ENCODE measurements around the gene PGM2L1.
"Not testable (repeated sequence)": the region's sequence is repeated elsewhere in the genome, so short reads cannot be mapped to it uniquely, and the experiment has no call there.

PGM2L1 gene

DNA sequence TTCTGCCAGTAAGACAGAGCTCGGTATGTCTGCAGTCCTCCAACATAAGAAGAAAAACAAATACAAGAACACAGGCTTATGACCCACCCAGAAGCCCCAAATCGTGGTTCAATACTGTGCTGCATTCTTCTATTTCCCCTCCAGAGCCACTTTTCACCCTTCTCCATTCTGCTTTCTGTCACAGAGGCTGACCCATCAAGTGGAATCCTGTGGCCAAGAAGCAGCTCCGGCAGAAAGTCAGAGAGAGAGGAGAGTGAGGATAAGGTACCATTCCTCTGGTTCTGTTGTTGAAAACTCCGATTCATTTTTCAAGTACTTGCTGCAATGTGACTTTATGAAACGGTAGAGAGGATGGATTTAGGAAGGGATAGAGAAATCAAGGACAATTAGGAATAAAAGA is 30.4 kb downstream of the PGM2L1 start:
- FAIRE-seq (no peak), DNase-seq (ENCODE audit: insufficient read length) (no peak)
- TF ChIP-seq POLR2AphosphoS5 (IDR thresholded peaks at IDR 0.05; ENCODE audit: low read depth, low read length) (no peak), TAF1 (IDR thresholded peaks at IDR 0.05; ENCODE audit: borderline replicate concordance, low read depth, low read length) (no peak)

DNA sequence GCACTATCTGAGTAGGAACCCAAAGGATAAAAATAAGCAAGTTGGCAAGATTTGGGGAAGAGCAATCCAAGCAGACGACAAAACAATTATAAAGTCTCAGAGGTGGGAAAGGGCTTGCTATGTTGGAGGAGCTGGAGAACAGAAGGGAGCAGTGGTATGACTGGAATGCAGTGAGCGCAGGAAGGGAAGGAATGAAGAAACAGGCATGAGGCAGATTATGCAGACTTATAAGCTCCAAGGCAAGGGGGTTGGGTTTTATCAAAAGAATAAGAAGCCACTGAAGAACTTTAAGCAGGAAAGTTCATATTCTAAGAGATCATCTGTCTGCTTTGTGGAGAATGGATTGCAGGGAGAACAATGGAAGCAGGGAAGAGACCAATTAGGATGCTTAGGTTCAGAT is 31.7 kb downstream of the PGM2L1 start:
- TF ChIP-seq POLR2A (IDR thresholded peaks at IDR 0.05; ENCODE audit: low read depth, low read length) (no peak), POLR2AphosphoS5 (IDR thresholded peaks at IDR 0.05; ENCODE audit: low read depth, low read length) (no peak), TAF1 (IDR thresholded peaks at IDR 0.05; ENCODE audit: borderline replicate concordance, low read depth, low read length) (no peak)
- FAIRE-seq, result no peak
- no peak for DNase-seq (ENCODE audit: insufficient read length)

DNA sequence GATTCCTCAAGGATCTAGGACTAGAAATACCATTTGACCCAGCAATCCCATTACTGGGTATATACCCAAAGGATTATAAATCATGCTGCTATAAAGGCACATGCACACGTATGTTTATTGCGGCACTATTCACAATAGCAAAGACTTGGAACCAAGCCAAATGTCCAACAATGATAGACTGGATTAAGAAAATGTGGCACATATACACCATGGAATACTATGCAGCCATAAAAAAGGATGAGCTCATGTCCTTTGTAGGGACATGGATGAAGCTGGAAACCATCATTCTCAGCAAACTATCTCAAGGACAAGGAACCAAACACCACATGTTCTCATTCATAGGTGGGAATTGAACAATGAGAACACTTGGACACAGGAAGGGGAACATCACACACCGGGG is 32.4 kb downstream of the PGM2L1 start:
- FAIRE-seq; DNase-seq (ENCODE audit: insufficient read length): not testable (repeated sequence)

DNA sequence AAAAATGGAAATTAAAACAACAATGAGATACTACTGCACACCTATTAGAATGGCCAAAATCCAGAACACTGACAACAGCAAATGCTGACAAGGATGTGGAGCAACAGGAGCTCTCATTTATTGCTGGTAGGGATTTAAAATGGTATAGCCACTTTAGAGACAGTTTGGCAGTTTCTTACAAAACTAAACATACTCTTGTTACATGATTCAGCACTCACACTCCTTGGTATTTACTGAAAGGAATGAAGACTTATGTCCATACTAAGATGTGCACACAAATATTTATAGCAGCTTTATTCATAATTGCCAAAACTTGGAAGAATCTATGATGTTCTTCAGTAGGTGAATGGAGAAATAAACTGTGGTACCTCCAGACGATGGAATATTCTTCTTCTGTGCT is 40.8 kb downstream of the PGM2L1 start:
- DNase-seq (ENCODE audit: insufficient read length) (no peak), FAIRE-seq (no peak)
- TF ChIP-seq POLR2A (IDR thresholded peaks at IDR 0.05; ENCODE audit: low read depth, low read length) (no peak), POLR2AphosphoS5 (IDR thresholded peaks at IDR 0.05; ENCODE audit: low read depth, low read length) (no peak), TAF1 (IDR thresholded peaks at IDR 0.05; ENCODE audit: borderline replicate concordance, low read depth, low read length) (no peak)

DNA sequence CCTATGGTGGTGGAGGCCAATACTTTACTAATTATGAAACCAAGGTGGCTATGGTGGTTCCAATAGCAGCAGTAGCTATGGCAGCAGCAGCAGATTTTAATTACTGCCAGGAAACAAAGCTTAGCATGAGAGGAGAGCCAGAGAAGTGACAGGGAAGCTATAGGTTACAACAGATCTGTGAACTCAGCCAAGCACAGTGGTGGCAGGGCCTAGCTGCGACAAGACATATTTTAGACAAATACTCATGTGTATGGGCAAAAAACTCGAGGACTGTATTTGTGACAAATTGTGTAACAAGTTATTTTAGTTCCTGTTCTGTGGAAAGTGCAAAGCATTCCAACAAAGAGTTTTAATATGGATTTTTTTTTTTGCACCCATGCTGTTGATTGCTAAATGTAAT is 42.6 kb downstream of the PGM2L1 start:
- no peak for TF ChIP-seq POLR2A (IDR thresholded peaks at IDR 0.05; ENCODE audit: low read depth, low read length)
- TF ChIP-seq TAF1 (IDR thresholded peaks at IDR 0.05; ENCODE audit: borderline replicate concordance, low read depth, low read length), result no peak

DNA sequence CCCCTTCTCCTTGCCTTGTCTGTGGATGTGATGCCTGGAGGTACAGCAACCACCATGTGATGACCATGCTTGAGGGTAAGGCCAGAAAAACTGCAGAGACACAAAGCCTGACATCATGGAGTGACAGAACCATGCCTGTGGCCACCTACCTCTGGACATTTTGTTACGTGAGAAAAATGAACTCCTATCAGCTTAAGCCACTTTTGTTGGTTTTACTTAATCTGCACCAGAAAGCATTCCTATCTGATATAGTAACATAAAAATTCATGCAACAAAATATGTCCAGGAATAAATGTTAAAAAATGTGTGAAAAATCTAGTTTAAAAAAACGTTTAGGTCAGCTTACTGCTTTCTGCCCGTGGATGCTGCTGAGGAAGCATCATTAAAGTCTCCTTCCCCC is 44.2 kb downstream of the PGM2L1 start:
- FAIRE-seq (no peak), DNase-seq (ENCODE audit: insufficient read length) (no peak)
- TF ChIP-seq TAF1 (IDR thresholded peaks at IDR 0.05; ENCODE audit: borderline replicate concordance, low read depth, low read length) (no peak), POLR2AphosphoS5 (IDR thresholded peaks at IDR 0.05; ENCODE audit: low read depth, low read length) (no peak), POLR2A (IDR thresholded peaks at IDR 0.05; ENCODE audit: low read depth, low read length) (no peak)

More for the DNA sequence above, 42.6 kb downstream of the PGM2L1 start:
- FAIRE-seq (no peak), DNase-seq (ENCODE audit: insufficient read length) (no peak)

DNA sequence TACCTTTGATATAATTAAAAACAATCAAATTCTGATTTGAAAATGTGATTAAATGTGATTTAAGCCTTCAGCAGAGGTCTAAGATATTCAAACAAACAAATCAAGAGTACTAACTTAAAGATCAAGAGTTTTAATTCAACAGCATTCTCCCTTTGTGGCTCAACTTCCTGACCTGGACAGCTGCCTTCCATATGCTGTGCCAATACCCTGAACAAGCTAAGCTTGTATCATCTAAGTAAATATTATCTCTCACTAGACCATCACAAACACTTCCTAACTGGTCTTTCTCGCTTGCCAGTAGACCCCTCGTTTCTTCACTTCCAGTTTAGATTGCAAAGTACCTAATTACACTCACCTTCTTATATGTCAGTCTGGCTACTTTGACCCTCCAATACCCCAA is 50.9 kb downstream of the PGM2L1 start:
- TF ChIP-seq POLR2A (IDR thresholded peaks at IDR 0.05; ENCODE audit: low read depth, low read length) (no peak), POLR2AphosphoS5 (IDR thresholded peaks at IDR 0.05; ENCODE audit: low read depth, low read length) (no peak), TAF1 (IDR thresholded peaks at IDR 0.05; ENCODE audit: borderline replicate concordance, low read depth, low read length) (no peak)
- DNase-seq (ENCODE audit: insufficient read length), result no peak
- no peak for FAIRE-seq

DNA sequence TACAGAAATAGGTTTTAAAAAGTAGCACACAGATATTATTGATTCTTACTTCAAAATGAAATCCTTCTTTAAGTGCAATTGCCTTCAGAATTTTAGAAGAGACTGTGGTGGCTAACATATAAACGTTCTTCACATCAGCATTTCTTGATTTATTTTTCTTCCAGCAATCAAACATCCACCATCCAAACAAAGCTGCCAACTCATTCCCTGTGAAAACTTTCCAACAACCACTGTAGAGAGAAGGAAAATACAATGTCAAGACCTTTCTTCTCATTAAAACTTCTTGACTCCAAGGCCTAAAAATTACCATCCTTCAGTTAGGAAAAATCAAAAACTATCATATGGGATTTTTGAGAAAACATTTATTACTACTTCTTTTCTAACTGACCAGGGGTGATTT is 52.8 kb downstream of the PGM2L1 start:
- no peak for FAIRE-seq
- TF ChIP-seq POLR2AphosphoS5 (IDR thresholded peaks at IDR 0.05; ENCODE audit: low read depth, low read length) (no peak), POLR2A (IDR thresholded peaks at IDR 0.05; ENCODE audit: low read depth, low read length) (no peak), TAF1 (IDR thresholded peaks at IDR 0.05; ENCODE audit: borderline replicate concordance, low read depth, low read length) (no peak)
- no peak for DNase-seq (ENCODE audit: insufficient read length)

DNA sequence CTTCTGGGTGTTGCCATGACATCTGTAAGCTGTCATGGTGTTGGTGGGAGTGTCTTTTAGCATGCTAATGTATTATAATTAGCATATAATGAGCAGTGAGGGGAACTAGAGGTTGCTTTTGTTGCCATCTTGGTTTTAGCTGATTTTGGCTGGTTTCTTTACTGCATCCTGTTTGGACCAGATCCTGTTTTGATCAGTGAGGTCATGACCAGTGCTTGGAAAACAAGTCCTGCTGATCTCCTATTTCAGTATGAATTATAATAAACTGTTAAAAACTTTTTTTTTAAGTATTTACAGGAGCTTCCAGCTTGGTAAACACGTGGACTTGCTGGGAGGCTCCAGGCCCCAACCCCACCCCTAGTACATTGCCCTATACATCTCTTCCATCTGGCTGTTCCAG is 56.3 kb downstream of the PGM2L1 start:
- FAIRE-seq (no peak), DNase-seq (ENCODE audit: insufficient read length) (no peak)
- TF ChIP-seq TAF1 (IDR thresholded peaks at IDR 0.05; ENCODE audit: borderline replicate concordance, low read depth, low read length), result no peak
- no peak for TF ChIP-seq POLR2A (IDR thresholded peaks at IDR 0.05; ENCODE audit: low read depth, low read length)
- no peak for TF ChIP-seq POLR2AphosphoS5 (IDR thresholded peaks at IDR 0.05; ENCODE audit: low read depth, low read length)

DNA sequence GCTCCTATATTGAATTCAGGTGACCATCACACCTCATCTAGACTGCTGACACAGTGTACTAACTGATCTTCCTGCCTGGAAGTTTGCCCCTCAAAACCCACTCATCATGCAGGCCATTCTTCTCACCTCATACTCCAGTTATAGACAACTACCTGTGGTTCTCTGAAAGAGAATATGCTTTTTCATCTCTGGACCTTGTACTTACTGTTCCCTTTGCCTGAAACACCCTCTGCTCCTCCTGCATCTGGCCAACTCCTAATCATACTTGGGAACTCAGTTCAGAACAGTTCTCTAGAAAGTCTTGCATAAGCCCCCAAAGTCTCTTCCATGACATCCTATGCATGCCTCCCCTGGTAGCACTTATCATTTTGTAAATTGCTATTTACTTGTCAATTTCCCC is 58.6 kb downstream of the PGM2L1 start:
- TF ChIP-seq POLR2A (IDR thresholded peaks at IDR 0.05; ENCODE audit: low read depth, low read length) (no peak), TAF1 (IDR thresholded peaks at IDR 0.05; ENCODE audit: borderline replicate concordance, low read depth, low read length) (no peak), POLR2AphosphoS5 (IDR thresholded peaks at IDR 0.05; ENCODE audit: low read depth, low read length) (no peak)
- FAIRE-seq (no peak), DNase-seq (ENCODE audit: insufficient read length) (no peak)

DNA sequence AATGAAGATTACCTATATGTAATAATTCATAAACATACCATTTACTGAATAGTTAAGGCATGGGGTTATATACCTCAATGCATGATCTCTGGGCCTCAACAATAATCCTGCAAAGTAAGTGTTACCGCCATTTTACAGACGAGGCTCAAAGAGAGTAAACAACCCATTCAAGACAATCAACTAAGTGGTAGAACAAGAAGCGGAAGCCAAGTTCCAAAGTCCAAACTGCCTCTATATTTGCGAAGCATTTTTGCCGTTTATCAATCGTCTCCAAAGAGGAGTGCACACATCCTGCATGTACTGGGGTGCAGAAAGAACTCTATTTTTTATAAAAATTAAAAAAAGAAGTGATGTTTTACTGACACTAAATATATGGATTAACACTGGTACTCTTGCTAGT is 59.3 kb downstream of the PGM2L1 start:
- no peak for DNase-seq (ENCODE audit: insufficient read length)
- no peak for TF ChIP-seq POLR2AphosphoS5 (IDR thresholded peaks at IDR 0.05; ENCODE audit: low read depth, low read length)
- no peak for TF ChIP-seq TAF1 (IDR thresholded peaks at IDR 0.05; ENCODE audit: borderline replicate concordance, low read depth, low read length)
- TF ChIP-seq POLR2A (IDR thresholded peaks at IDR 0.05; ENCODE audit: low read depth, low read length), result no peak
- no peak for FAIRE-seq

DNA sequence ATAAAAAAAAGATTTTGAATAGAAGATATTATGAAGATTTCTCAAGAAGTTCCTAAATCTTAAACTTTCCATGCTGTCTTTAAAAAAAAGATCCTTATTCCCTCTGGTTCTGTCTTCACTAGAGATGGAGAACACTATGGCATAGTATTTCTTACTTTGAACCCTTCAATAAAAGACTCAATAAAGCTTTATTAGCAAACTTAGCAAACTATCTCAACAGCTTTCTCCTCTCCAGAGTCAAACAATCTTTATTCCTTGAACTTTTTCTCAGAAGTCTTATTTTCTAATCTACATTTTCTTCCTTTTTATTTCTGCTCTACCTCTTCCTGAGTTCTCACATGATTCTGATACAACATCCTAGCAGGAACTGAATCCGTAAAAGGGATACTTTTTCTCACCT is 65.0 kb downstream of the PGM2L1 start:
- no peak for TF ChIP-seq TAF1 (IDR thresholded peaks at IDR 0.05; ENCODE audit: borderline replicate concordance, low read depth, low read length)
- TF ChIP-seq POLR2AphosphoS5 (IDR thresholded peaks at IDR 0.05; ENCODE audit: low read depth, low read length), result no peak
- no peak for TF ChIP-seq POLR2A (IDR thresholded peaks at IDR 0.05; ENCODE audit: low read depth, low read length)
- no peak for DNase-seq (ENCODE audit: insufficient read length)
- FAIRE-seq, result no peak

DNA sequence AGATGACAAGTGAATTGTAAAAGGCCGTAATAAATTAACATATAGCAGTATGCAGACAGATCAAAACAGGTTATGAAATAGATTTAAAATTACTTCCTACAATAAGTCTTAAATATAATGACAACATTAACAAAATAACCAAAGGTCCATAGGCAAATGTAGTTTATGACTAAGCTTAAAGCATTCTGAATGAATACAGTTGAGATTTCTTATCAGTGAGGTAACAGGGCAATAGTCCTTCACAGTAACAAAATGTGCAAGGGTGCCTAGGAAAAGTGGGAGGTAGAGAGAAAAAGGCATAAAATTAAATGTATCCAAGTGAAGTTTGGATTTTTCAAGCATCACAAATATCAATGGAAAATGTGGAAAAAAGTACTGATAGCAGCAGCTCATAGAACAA is 65.9 kb downstream of the PGM2L1 start:
- TF ChIP-seq POLR2AphosphoS5 (IDR thresholded peaks at IDR 0.05; ENCODE audit: low read depth, low read length) (no peak), TAF1 (IDR thresholded peaks at IDR 0.05; ENCODE audit: borderline replicate concordance, low read depth, low read length) (no peak), POLR2A (IDR thresholded peaks at IDR 0.05; ENCODE audit: low read depth, low read length) (no peak)
- FAIRE-seq (no peak), DNase-seq (ENCODE audit: insufficient read length) (no peak)

DNA sequence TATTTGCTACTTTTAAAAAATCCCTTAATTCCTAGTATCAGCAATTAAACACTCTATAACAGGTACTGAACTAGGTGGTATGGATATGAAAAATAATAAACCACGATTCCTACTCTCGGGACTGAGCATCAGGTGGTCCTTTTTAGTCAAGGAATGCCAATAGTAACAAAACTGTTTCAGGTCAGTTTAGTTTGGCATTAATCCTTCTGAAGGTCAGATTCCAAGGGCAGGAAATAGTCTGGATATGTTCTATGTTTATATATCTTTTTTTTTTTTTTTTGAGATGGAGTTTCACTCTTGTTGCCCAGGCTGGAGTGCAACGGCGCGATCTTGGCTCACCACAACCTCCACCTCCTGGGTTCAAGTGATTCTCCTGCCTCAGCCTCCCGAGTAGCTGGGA is 67.2 kb downstream of the PGM2L1 start:
- not testable (repeated sequence) for FAIRE-seq; DNase-seq (ENCODE audit: insufficient read length)

Data from GM12892 (cell line).